GDM1 (cell line): ENCODE results near the gene STOML1.
"Not testable (repeated sequence)": the region's sequence is repeated elsewhere in the genome, so short reads cannot be mapped to it uniquely, and the experiment has no call there.

Experiments
- DNase-seq: peaks from one replicate; lab custom pipeline; 2025; lab: John Stamatoyannopoulos, UW

The STOML1 gene

GRCh38 chr15:73960472-73961070 is 31.5 kb downstream of the STOML1 start:
- DNase-seq: not testable (repeated sequence)

GRCh38 chr15:73959801-73960200 is 32.3 kb downstream of the STOML1 start:
- no peak for DNase-seq

GRCh38 chr15:73959012-73959581 is 33.0 kb downstream of the STOML1 start:
- peak; percentile 43 for DNase-seq

GRCh38 chr15:73957785-73958184 is 34.3 kb downstream of the STOML1 start:
- no peak for DNase-seq

GRCh38 chr15:73957276-73957675 is 34.8 kb downstream of the STOML1 start:
- DNase-seq: no peak

GRCh38 chr15:73956743-73957135 is 35.4 kb downstream of the STOML1 start:
- DNase-seq: peak; percentile 63

GRCh38 chr15:73955861-73956742 is 36.0 kb downstream of the STOML1 start:
- DNase-seq: no peak

GRCh38 chr15:73955326-73955725 is 36.8 kb downstream of the STOML1 start:
- no peak for DNase-seq

GRCh38 chr15:73954188-73955145 is 37.6 kb downstream of the STOML1 start:
- no peak for DNase-seq

GRCh38 chr15:73952913-73953750 is 39.0 kb downstream of the STOML1 start:
- DNase-seq: no peak

- DNase-seq: no peak
Observed at GRCh38 chr15:73952171-73952912, 39.8 kb downstream of the STOML1 start.

- no peak for DNase-seq
Observed at GRCh38 chr15:73951601-73952000, 40.5 kb downstream of the STOML1 start.

- peak; percentile 83 for DNase-seq
Observed at GRCh38 chr15:73950831-73951561, 41.1 kb downstream of the STOML1 start.

GRCh38 chr15:73950479-73950830 is 41.6 kb downstream of the STOML1 start:
- no peak for DNase-seq

GRCh38 chr15:73949496-73949895 is 42.6 kb downstream of the STOML1 start:
- no peak for DNase-seq

- DNase-seq: no peak
Observed at GRCh38 chr15:73948982-73949381, 43.1 kb downstream of the STOML1 start.

- DNase-seq: no peak
Observed at GRCh38 chr15:73948396-73948795, 43.7 kb downstream of the STOML1 start.

GRCh38 chr15:73947651-73948050 is 44.4 kb downstream of the STOML1 start:
- no peak for DNase-seq

GRCh38 chr15:73946795-73947370 is 45.2 kb downstream of the STOML1 start:
- DNase-seq: no peak
